GM12878 (cell line): ENCODE results near the gene ESYT2. TPM values are rescaled to one million over a fixed set of nuclear protein-coding genes. Genes with fewer than 3 reads are reported as not detected.

ENCODE experiments used
- ATAC-seq: fragments of 200-7000 bp; cut with Tn5 transposase; 3 replicates; pipeline ENCODE4 v1.9.1; 2020; ENCODE audit warnings: mild to moderate bottlenecking, moderate library complexity
- BruUV-seq: library from RNA; stranded (reverse); fragments of 400-500 nt; replicated peaks from 2 replicates; lab custom pipeline; 2021; lab: Mats Ljungman, UMichigan
- CTCF ChIA-PET: fragments of 300-600 bp; sonication (Branson Sonifier 250); formaldehyde crosslinking; extraction: SDS; loops from one replicate; lab custom pipeline; 2021; ENCODE audit warnings: inconsistent platforms; lab: Yijun Ruan, JAX
- POLR2A ChIA-PET: fragments of 350-600 bp; formaldehyde crosslinking; extraction: SDS; loops from one replicate; lab custom pipeline; 2021; ENCODE audit warnings: inconsistent platforms; lab: Charles Lee
- RAD21 ChIA-PET: fragments of 300-600 bp; sonication (Branson Sonifier 250); formaldehyde crosslinking; loops from one replicate; lab custom pipeline; 2023; ENCODE audit warnings: antibody characterized with exemption; ENCODE audit not compliant: unreplicated experiment; lab: Charles Lee
- SMC1A ChIA-PET: fragments of 300-600 bp; sonication (Branson Sonifier 250); formaldehyde crosslinking; loops from one replicate; lab custom pipeline; 2023; ENCODE audit not compliant: unreplicated experiment, uncharacterized antibody; lab: Charles Lee
- DNase-seq: peaks from one replicate; pipeline ENCODE4 v3.0.0-alpha.2; 2011; ENCODE audit warnings: low read depth, low spot score
- FAIRE-seq: peaks from 3 replicates; lab custom pipeline; 2011; peaks lifted over from hg19 to GRCh38; lab: Jason Lieb, UNC
- H2AFZ ChIP-seq: 2 replicates; pipeline ENCODE4 v1.6.0; 2011; ENCODE audit warnings: low read depth, low read length, control low read depth; ENCODE audit not compliant: control insufficient read depth
- H3K27ac ChIP-seq: 2 replicates; pipeline ENCODE4 v1.5.1; 2011; ENCODE audit warnings: control low read depth; ENCODE audit not compliant: control insufficient read depth, insufficient read depth
- H3K27me3 ChIP-seq, 2 experiments: replicated peaks in 1 of 2; 2 replicates each; pipeline versions ENCODE4 v1.6.0 to v1.6.1; 2011; ENCODE audit warnings: low read length in 1 of 2; ENCODE audit not compliant: control insufficient read depth in 2 of 2, insufficient read depth in 2 of 2
- H3K36me3 ChIP-seq, 2 experiments: 2 replicates each; pipeline ENCODE4 v1.5.1; 2011; ENCODE audit warnings: low read length in 1 of 2; ENCODE audit not compliant: control insufficient read depth in 2 of 2, insufficient read depth in 2 of 2
- H3K4me1 ChIP-seq: 2 replicates; pipeline ENCODE4 v1.6.1; 2011; ENCODE audit warnings: mild to moderate bottlenecking, low read length, moderate library complexity, mixed read lengths; ENCODE audit not compliant: control insufficient read depth, insufficient read depth
- H3K4me2 ChIP-seq: 2 replicates; pipeline ENCODE4 v1.6.0; 2011; ENCODE audit warnings: control low read depth; ENCODE audit not compliant: control insufficient read depth, insufficient read depth
- H3K4me3 ChIP-seq: fragments of 200-600 bp; sonication (generic); 2 replicates; pipeline ENCODE4 v1.5.1; 2016
- H3K79me2 ChIP-seq: 2 replicates; pipeline ENCODE4 v1.6.0; 2011; ENCODE audit warnings: low read length; ENCODE audit not compliant: control insufficient read depth, insufficient read depth
- H3K9ac ChIP-seq: 2 replicates; pipeline ENCODE4 v1.8.0; 2011; ENCODE audit warnings: low read length, control low read depth, mixed read lengths; ENCODE audit not compliant: control insufficient read depth, insufficient read depth
- H3K9me3 ChIP-seq: replicated peaks from 3 replicates; pipeline ENCODE4 v1.5.1; 2011; ENCODE audit warnings: mild to moderate bottlenecking, low read length; ENCODE audit not compliant: control insufficient read depth, insufficient read depth
- H4K20me1 ChIP-seq: 2 replicates; pipeline ENCODE4 v1.6.0; 2011; ENCODE audit not compliant: control insufficient read depth, insufficient read depth
- ATF3 ChIP-seq: IDR thresholded peaks from 2 replicates; pipeline ENCODE4 v1.6.1; 2011; ENCODE audit warnings: low read depth, mild to moderate bottlenecking, low read length, moderate library complexity, borderline replicate concordance; ENCODE audit errors: extremely low read depth
- DPF2 ChIP-seq: fragments of 450-650 bp; IDR thresholded peaks from 2 replicates; pipeline ENCODE4 v1.6.1; 2017; ENCODE audit warnings: mild to moderate bottlenecking
- E2F8 ChIP-seq: fragments of 450-650 bp; IDR thresholded peaks from 2 replicates; pipeline ENCODE4 v1.6.1; 2018; ENCODE audit warnings: mild to moderate bottlenecking, low read depth, moderate library complexity; ENCODE audit not compliant: partially characterized antibody
- EZH2 ChIP-seq: IDR thresholded peaks from 2 replicates; pipeline ENCODE4 v1.6.1; 2012; ENCODE audit warnings: low read depth, mild to moderate bottlenecking, control low read depth, inconsistent platforms, low read length, borderline replicate concordance; ENCODE audit not compliant: control insufficient read depth
- HCFC1 ChIP-seq: fragments of 150-350 bp; IDR thresholded peaks from 2 replicates; pipeline ENCODE4 v1.6.1; 2014; ENCODE audit warnings: low read length
- IRF3 ChIP-seq: fragments of 450-650 bp; IDR thresholded peaks from 2 replicates; pipeline ENCODE4 v1.6.1; 2014; ENCODE audit warnings: mild to moderate bottlenecking
- KDM1A ChIP-seq: fragments of 200-600 bp; sonication (generic); IDR thresholded peaks from 2 replicates; pipeline ENCODE4 v1.6.1; 2016; ENCODE audit warnings: borderline replicate concordance
- WGBS: methylation state at CpG from one replicate; pipeline ENCODE4 v1.1.6; 2016; ENCODE audit warnings: low lambda C conversion rate; ENCODE audit not compliant: insufficient replicate concordance, insufficient coverage; ENCODE audit errors: missing lambda C conversion rate; 5-methylcytosine and 5-hydroxymethylcytosine counted together
- in situ Hi-C: fragments of 300-500 bp; cut with MboI; formaldehyde crosslinking; loops from 9 replicates; pipeline ENCODE4 v1.14.3; 2018; ENCODE audit warnings: mixed read lengths
- intact Hi-C: fragments of 100-400 bp; cut with micrococcal nuclease; formaldehyde crosslinking; loops from one replicate; pipeline ENCODE4 v1.14.2; 2022; ENCODE audit not compliant: unreplicated experiment
- polyA plus RNA-seq, 11 experiments: library from polyadenylated mRNA; depleted of rRNA in 4 of 11; unstranded in 6 of 11; stranded (reverse) in 5 of 11; fragments of >200 nt; fragmentation: Nextera tagmentation in 4 of 11; fragmentation: Illumina TruSeq in 1 of 11; extraction: Ambion mirVana in 4 of 11; extraction: Trizol in 1 of 11; gene quantifications; 1 replicate in 1 of 11; 2 replicates in 10 of 11; pipeline versions ENCODE4 v1.2.1 to v1.2.3, GENCODE V29; 2011 to 2016; ENCODE audit warnings: inconsistent platforms in 2 of 11, missing spikeins in 2 of 11, low read depth in 1 of 11
- total RNA-seq, 4 experiments: library from RNA; depleted of rRNA in 3 of 4; stranded (reverse); fragments of >200 nt in 3 of 4; fragmentation: Illumina TruSeq in 1 of 4; extraction: Trizol in 1 of 4; gene quantifications; 2 replicates each; pipeline versions ENCODE4 v1.2.1 to v1.2.3, GENCODE V29; 2013 to 2021

The ESYT2 gene
- total and polyA plus RNA-seq, 10 of the 15 experiments (the other 5 are each of a cell fraction or from before 2014, with no cell fraction given) = 1.9 to 44.6 (median 21.4) TPM

- TF ChIP-seq IRF3 (no peak), EZH2 (no peak)
Observed at GRCh38 chr7:158724658-158725505, 104.4 kb downstream of the ESYT2 start (continued).

GRCh38 chr7:158723714-158724385 is 105.5 kb downstream of the ESYT2 start:
- ATAC-seq = no peak; the same call in 2 of the 3 replicates
- TF ChIP-seq KDM1A (no peak), E2F8 (no peak), ATF3 (no peak), DPF2 (no peak), HCFC1 (no peak)
- FAIRE-seq = no peak
- BruUV-seq = no TSS peak
- Histone ChIP-seq H3K4me3 (no peak overlapping the region), H4K20me1 (no peaks in the 10 kb centered on the region), H3K9ac (no peak overlapping the region), H3K36me3 (no peaks in the 10 kb centered on the region), H3K27me3 (no peaks in the 10 kb centered on the region), H3K9me3 (no peaks in the 10 kb centered on the region), H3K4me1 (no peaks in the 10 kb centered on the region), H3K79me2 (no peaks in the 10 kb centered on the region), H3K27ac (no peak overlapping the region), H2AFZ (no peak overlapping the region), H3K4me2 (no peak overlapping the region)
- DNase-seq = no peak
- intact Hi-C loops = no loop called here
- SMC1A ChIA-PET = no interaction called here
- CTCF ChIA-PET = no interaction called here
- POLR2A ChIA-PET = no interaction called here
- in situ Hi-C loops = no loop called here
- 70% methylated on average over 12 of the region's 12 CpGs for WGBS
- RAD21 ChIA-PET = no interaction called here
